Measurements from ENCODE around the gene RGS12. TPM values are rescaled to one million over a fixed set of nuclear protein-coding genes. Genes with fewer than 3 reads are reported as not detected.
A peak's percentile ranks its signal among the peaks of the same experiment; 100 is the strongest.

The RGS12 gene
- total RNA-seq, 2 donors from 2014 or later: 45.2 to 48.6 TPM

DNA sequence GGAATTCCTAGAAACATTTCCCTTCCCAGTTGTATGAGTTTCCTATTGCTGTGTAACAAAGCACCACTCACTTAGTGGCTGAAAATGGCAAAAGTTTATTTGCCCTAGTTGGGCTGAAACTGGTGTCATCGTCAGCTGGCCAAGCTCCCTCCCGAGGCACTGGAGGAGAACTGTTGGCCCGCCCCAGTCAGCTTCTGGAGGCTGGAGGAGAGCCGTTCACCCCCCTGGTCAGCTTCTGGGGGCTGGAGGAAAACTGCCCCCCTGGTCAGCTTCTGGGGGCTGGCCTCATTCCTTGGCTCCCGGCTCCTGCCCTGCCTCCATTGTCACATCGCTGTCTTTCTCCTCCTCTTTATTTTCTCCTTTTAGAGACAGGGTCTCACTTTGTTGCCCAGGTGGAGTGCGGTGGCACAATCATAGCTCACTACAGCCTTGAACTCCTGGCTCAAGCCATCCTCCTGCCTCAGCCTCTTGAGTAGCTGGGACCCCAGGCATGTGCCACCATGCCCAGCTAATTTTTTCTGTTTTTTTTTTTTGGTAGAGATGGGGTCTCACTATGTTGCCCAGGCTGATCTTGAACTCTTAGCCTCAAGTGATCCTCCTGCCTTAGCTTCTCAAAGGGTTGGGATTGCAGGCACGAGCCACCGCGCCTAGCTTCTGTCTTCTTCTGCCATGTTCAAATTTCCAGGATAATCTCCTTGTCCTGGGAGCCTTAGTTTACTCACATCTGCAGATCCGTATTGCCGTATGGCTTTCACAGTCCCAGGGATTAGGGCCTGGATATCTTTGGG, 3.2 kb downstream of the RGS12 start:
- TF ChIP-seq, protein P1, sequence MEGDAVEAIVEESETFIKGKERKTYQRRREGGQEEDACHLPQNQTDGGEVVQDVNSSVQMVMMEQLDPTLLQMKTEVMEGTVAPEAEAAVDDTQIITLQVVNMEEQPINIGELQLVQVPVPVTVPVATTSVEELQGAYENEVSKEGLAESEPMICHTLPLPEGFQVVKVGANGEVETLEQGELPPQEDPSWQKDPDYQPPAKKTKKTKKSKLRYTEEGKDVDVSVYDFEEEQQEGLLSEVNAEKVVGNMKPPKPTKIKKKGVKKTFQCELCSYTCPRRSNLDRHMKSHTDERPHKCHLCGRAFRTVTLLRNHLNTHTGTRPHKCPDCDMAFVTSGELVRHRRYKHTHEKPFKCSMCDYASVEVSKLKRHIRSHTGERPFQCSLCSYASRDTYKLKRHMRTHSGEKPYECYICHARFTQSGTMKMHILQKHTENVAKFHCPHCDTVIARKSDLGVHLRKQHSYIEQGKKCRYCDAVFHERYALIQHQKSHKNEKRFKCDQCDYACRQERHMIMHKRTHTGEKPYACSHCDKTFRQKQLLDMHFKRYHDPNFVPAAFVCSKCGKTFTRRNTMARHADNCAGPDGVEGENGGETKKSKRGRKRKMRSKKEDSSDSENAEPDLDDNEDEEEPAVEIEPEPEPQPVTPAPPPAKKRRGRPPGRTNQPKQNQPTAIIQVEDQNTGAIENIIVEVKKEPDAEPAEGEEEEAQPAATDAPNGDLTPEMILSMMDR (conservative IDR thresholded peaks at IDR 0.05): no peak
- no peak overlapping the region for H3K9ac ChIP-seq (ENCODE audit: extremely low read depth, low read length, poor library complexity, severe bottlenecking)
- H3K4me1 ChIP-seq (ENCODE audit: control insufficient read depth, insufficient read depth, low read length): peaks cover 17% of the 10 kb centered on the region
- no peak overlapping the region for H3K4me3 Mint-ChIP-seq
- no peaks in the 10 kb centered on the region for H3K36me3 ChIP-seq (ENCODE audit: control insufficient read depth, insufficient read depth, low read length)
- no peak overlapping the region for H3K27ac ChIP-seq (ENCODE audit: low read depth, low read length)
- no peaks in the 10 kb centered on the region for H3K9me3 ChIP-seq (ENCODE audit: control insufficient read depth, low read length)
- H3K27me3 ChIP-seq (ENCODE audit: control insufficient read depth, insufficient read depth, low read length, poor library complexity, severe bottlenecking): no peaks in the 10 kb centered on the region
- peaks cover 4% of the 10 kb centered on the region for H3K27me3 Mint-ChIP-seq (ENCODE audit: insufficient read depth)
- H3K4me1 Mint-ChIP-seq: peaks cover 44% of the 10 kb centered on the region
- no peaks in the 10 kb centered on the region for H3K9me3 Mint-ChIP-seq
- 88 to 92% methylated on average over 9 to 12 of the region's 12 CpGs for WGBS, 2 experiments (ENCODE audit: insufficient coverage in 1 of 2, insufficient read length in 1 of 2)
- H3K4me3 ChIP-seq (ENCODE audit: low read length): no peak overlapping the region
- H3K36me3 Mint-ChIP-seq (ENCODE audit: low read depth): peaks cover 7% of the 10 kb centered on the region
- DNase-seq: peak; percentile 49
- H3K27ac Mint-ChIP-seq: no peak overlapping the region

DNA sequence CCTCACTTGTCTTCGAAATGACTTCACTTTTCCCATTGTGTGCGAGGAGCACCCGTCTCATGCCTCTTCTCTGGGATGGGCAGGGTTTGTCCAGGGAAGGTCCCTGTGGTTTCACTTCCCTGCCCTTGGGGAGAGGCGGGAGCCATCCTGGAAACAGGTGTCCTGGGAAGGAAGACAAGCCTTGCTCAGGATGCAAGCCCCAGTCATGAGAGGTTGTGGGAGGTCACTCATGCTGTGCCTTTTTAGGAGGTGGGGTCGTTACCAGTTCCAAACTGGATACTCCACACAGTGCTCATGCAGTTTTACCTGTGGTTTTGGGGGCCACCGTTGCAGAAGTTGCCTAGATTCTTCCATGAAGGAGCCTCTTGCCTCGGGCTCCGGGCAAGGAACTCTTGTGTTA, 3.8 kb downstream of the RGS12 start:
- Histone ChIP-seq H3K4me3 (ENCODE audit: low read length) (no peak overlapping the region), H3K9ac (ENCODE audit: extremely low read depth, low read length, poor library complexity, severe bottlenecking) (no peak overlapping the region), H3K9me3 (ENCODE audit: control insufficient read depth, low read length) (no peaks in the 10 kb centered on the region), H3K4me1 (ENCODE audit: control insufficient read depth, insufficient read depth, low read length) (peaks cover 17% of the 10 kb centered on the region), H3K27ac (ENCODE audit: low read depth, low read length) (no peak overlapping the region), H3K27me3 (ENCODE audit: control insufficient read depth, insufficient read depth, low read length, poor library complexity, severe bottlenecking) (no peaks in the 10 kb centered on the region), H3K36me3 (ENCODE audit: control insufficient read depth, insufficient read depth, low read length) (no peaks in the 10 kb centered on the region)
- 87 to 92% methylated on average over 7 to 8 of the region's 8 CpGs for WGBS, 2 experiments (ENCODE audit: insufficient coverage in 1 of 2, insufficient read length in 1 of 2)
- H3K27me3 Mint-ChIP-seq (ENCODE audit: insufficient read depth): no peaks in the 10 kb centered on the region
- H3K27ac Mint-ChIP-seq: no peak overlapping the region
- H3K9me3 Mint-ChIP-seq: no peaks in the 10 kb centered on the region
- peaks cover 40% of the 10 kb centered on the region for H3K4me1 Mint-ChIP-seq
- H3K36me3 Mint-ChIP-seq (ENCODE audit: low read depth): peaks cover 7% of the 10 kb centered on the region
- no peak overlapping the region for H3K4me3 Mint-ChIP-seq
- TF ChIP-seq, protein P1 (conservative IDR thresholded peaks at IDR 0.05): no peak
- DNase-seq: peak; percentile 37

DNA sequence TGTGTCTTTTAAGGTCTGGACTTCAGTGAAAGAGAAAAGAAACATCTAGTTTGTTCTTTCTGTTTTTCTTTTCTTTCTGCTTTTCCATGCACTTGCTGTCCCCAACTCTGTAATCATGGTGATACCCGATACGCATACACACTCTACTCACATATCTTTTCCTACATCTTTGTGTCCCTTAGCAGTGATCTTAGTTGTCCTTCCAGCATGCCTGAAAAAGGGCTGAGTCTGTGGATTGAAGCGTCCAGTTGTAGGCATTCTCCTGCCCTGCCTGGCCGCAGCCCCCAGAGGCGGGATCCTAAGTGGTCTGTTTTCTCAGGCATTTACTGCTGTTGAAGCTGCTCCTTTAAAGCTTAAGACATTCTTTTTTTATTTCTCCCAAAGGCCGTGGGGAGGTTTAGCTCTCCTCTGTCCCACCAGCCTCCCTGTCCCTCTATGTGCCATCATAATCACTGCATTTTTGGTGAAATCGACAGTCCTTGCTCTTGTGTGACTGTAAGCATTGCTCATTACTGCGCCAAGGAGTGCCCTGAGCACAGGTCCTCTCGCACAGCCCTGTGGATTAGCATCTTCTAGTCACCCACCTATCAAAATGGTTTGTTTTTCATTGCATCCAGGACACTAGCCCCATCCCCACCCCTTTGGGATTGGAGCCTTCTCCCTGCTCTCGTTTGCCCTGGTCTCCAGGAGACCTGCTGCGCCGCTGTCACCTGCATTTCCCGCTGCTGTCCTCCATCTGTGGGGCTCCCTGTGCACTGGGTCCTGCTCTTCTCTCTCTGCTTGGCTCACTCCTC, 4.4 kb downstream of the RGS12 start:
- Mint-ChIP-seq H3K36me3 (ENCODE audit: low read depth) (peaks cover 7% of the 10 kb centered on the region), H3K9me3 (no peaks in the 10 kb centered on the region), H3K4me1 (peaks cover 37% of the 10 kb centered on the region), H3K4me3 (no peak overlapping the region), H3K27ac (no peak overlapping the region), H3K27me3 (ENCODE audit: insufficient read depth) (no peaks in the 10 kb centered on the region)
- TF ChIP-seq, protein P1 (conservative IDR thresholded peaks at IDR 0.05): no peak
- H3K4me3 ChIP-seq (ENCODE audit: low read length): no peak overlapping the region
- 84 to 92% methylated on average over 7 to 13 of the region's 13 CpGs for WGBS, 2 experiments (ENCODE audit: insufficient coverage in 1 of 2, insufficient read length in 1 of 2)
- peak; percentile 42 for DNase-seq
- H3K36me3 ChIP-seq (ENCODE audit: control insufficient read depth, insufficient read depth, low read length): no peaks in the 10 kb centered on the region
- H3K27ac ChIP-seq (ENCODE audit: low read depth, low read length): no peak overlapping the region
- H3K9ac ChIP-seq (ENCODE audit: extremely low read depth, low read length, poor library complexity, severe bottlenecking): no peak overlapping the region
- H3K9me3 ChIP-seq (ENCODE audit: control insufficient read depth, low read length): no peaks in the 10 kb centered on the region
- H3K4me1 ChIP-seq (ENCODE audit: control insufficient read depth, insufficient read depth, low read length): peaks cover 17% of the 10 kb centered on the region
- no peaks in the 10 kb centered on the region for H3K27me3 ChIP-seq (ENCODE audit: control insufficient read depth, insufficient read depth, low read length, poor library complexity, severe bottlenecking)

Measured in endodermal cell (in vitro differentiated cells).